Sigmoid colon (tissue), 7 donors: ENCODE data around the gene CRISPLD2. TPM values are rescaled to one million over a fixed set of nuclear protein-coding genes. Genes with fewer than 3 reads are reported as not detected.

Experiments
- DNase-seq: peaks from one replicate; pipeline ENCODE4 v3.0.0-alpha.2; 2019
- H3K27ac ChIP-seq, 4 donors: fragments of 200-600 bp; sonication (generic); one replicate each; pipeline ENCODE4 v1.5.1; 2016 to 2019; ENCODE audit warnings: mild to moderate bottlenecking in 1 of 4
- H3K27me3 ChIP-seq, 3 donors: fragments of 200-600 bp; sonication (generic); one replicate each; pipeline ENCODE4 v1.5.1; 2019; ENCODE audit warnings: mild to moderate bottlenecking in 1 of 3
- H3K36me3 ChIP-seq, 4 donors: fragments of 200-600 bp; sonication (generic); one replicate each; pipeline ENCODE4 v1.5.1; 2016 to 2019
- H3K4me1 ChIP-seq, 4 donors: fragments of 200-600 bp; sonication (generic); one replicate each; pipeline ENCODE4 v1.5.1; 2017 to 2019
- H3K4me3 ChIP-seq, 4 donors: fragments of 200-600 bp; sonication (generic); one replicate each; pipeline ENCODE4 v1.5.1; 2017 to 2019; ENCODE audit warnings: mild to moderate bottlenecking in 2 of 4, moderate library complexity in 1 of 4
- H3K9me3 ChIP-seq, 4 donors: fragments of 200-600 bp in 3 of 4; sonication (generic) in 3 of 4; one replicate each; pipeline versions ENCODE4 v1.5.1 to v1.6.1; 2013 to 2019
- EP300 ChIP-seq, 4 donors: sonication (generic); formaldehyde crosslinking; IDR thresholded peaks; one replicate each; pipeline ENCODE4 v1.6.1; 2017; ENCODE audit warnings: antibody characterized with exemption in 4 of 4
- POLR2A ChIP-seq, 2 donors: fragments of 450-650 bp; IDR thresholded peaks; one replicate each; pipeline ENCODE4 v1.6.1; 2016; ENCODE audit warnings: antibody characterized with exemption in 2 of 2, mild to moderate bottlenecking in 2 of 2, moderate library complexity in 2 of 2
- POLR2AphosphoS5 ChIP-seq, 4 donors: sonication (generic); formaldehyde crosslinking; IDR thresholded peaks; one replicate each; pipeline ENCODE4 v1.6.1; 2017; ENCODE audit warnings: antibody characterized with exemption in 4 of 4
- WGBS, 2 donors: extraction: QIAGEN DNeasy Blood & Tissue Kit; methylation state at CpG; one replicate each; pipeline ENCODE4 v1.1.7; 2013; 5-methylcytosine and 5-hydroxymethylcytosine counted together
- intact Hi-C: fragments of 100-400 bp; cut with DNase I; formaldehyde crosslinking; loops from one replicate; pipeline ENCODE4 v1.15.1; 2023
- polyA plus RNA-seq, 3 donors: library from polyadenylated mRNA; stranded (reverse); fragments of 200-250 nt; gene quantifications; one replicate each; pipeline ENCODE4 v1.2.3, GENCODE V29; 2013
- total RNA-seq, 4 donors: library from RNA; depleted of rRNA; stranded (reverse); fragments of >200 nt; gene quantifications; one replicate each; pipeline ENCODE4 v1.1.0, GENCODE V29; 2016
- TF ChIP-seq, protein P1 (sequence below), 4 experiments: fragments of 450-650 bp in 3 of 4; fragments of 200-600 bp in 1 of 4; IDR thresholded peaks; one replicate each; pipeline ENCODE4 v1.5.1; 2016 to 2019; ENCODE audit warnings: antibody characterized with exemption in 4 of 4, mild to moderate bottlenecking in 3 of 4, moderate library complexity in 2 of 4
- donor health status: healthy with polysubstance abuse.
- donor health status: Bipolar disorder and iron deficiency.
- donor health status: healthy.

The CRISPLD2 gene, protein sequence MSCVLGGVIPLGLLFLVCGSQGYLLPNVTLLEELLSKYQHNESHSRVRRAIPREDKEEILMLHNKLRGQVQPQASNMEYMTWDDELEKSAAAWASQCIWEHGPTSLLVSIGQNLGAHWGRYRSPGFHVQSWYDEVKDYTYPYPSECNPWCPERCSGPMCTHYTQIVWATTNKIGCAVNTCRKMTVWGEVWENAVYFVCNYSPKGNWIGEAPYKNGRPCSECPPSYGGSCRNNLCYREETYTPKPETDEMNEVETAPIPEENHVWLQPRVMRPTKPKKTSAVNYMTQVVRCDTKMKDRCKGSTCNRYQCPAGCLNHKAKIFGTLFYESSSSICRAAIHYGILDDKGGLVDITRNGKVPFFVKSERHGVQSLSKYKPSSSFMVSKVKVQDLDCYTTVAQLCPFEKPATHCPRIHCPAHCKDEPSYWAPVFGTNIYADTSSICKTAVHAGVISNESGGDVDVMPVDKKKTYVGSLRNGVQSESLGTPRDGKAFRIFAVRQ
- total RNA-seq (100 to 1,000 TPM; 140 to 545 (median 260) TPM), polyA plus RNA-seq (10 to 100 TPM in 1 of 3 donors, 1 to 10 TPM in 2; 3.0 to 27.3 (median 6.0) TPM)

DNA sequence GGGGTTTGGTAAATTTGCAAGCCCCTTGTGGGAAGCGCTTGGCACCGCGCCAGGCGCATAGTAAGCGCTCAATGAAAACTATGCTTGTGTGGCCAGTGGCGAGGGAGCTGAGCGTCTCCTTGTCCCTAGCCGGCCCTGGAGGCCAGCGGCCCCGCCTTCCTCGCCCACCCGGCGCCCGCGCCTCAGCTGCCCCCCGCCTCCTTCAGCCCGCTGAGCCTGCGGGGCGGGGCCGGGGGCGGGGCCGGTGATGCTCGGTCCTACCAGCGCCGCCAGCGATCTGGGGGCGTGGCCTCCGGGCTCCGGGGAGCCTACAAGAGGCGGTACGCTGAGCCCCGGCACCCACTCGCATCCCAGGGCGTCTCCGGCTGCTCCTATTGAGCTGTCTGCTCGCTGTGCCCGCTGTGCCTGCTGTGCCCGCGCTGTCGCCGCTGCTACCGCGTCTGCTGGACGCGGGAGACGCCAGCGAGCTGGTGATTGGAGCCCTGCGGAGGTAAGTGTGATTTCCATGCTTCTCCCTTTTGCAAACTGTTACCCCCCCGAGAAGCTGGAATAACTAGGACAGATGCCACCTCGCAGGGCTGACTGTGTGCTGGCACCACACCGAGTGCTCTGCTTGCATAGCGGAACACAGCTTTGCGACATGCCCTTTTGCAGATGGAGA, at the start of gene CRISPLD2:
Gene CRISPLD2 (plus strand): TSS at position 342 of the 661 bp plus-strand sequence. CDS start 18,511 bp downstream, outside the sequence.
- peak; percentile 99 for DNase-seq
- Histone ChIP-seq H3K9me3 (no peaks in the 10 kb centered on the region), H3K27me3 (no peaks in the 10 kb centered on the region), H3K4me3 (peak within 1 kb of the TSS; percentile 66 to 85 (median 78)), H3K4me1 (peaks cover 0 to 51% (median 41%) of the 10 kb centered on the region in 4 donors), H3K27ac (peak within 1 kb of the TSS; percentile 96 to 100 (median 98)), H3K36me3 (peaks cover 0 to 28% (median 0%) of the 10 kb centered on the region in 4 donors)
- intact Hi-C loops = loop anchor here (10.0 kb wide), 1 partner anchor 525 kb away; the partner anchor contains the start of gene WFDC1
- WGBS, 2 donors = 3 to 4% methylated on average over 53 of the region's 53 CpGs
- TF ChIP-seq POLR2AphosphoS5 (IDR thresholded peaks at IDR 0.05) = peak; percentile 100
- peak; percentile 99 to 100 for TF ChIP-seq POLR2A (IDR thresholded peaks at IDR 0.05)
- no peak for TF ChIP-seq EP300 (IDR thresholded peaks at IDR 0.05)

- Histone ChIP-seq H3K36me3 (peaks cover 9 to 88% (median 20%) of the 10 kb centered on the region in 4 donors), H3K27me3 (no peaks in the 10 kb centered on the region), H3K4me1 (peaks cover 0 to 2% (median 0%) of the 10 kb centered on the region in 4 donors), H3K4me3 (no peak overlapping the region), H3K9me3 (no peaks in the 10 kb centered on the region), H3K27ac (no peak overlapping the region)
- TF ChIP-seq POLR2A (IDR thresholded peaks at IDR 0.05) (no peak), POLR2AphosphoS5 (IDR thresholded peaks at IDR 0.05) (no peak), EP300 (IDR thresholded peaks at IDR 0.05) (no peak)
- TF ChIP-seq, protein P1, sequence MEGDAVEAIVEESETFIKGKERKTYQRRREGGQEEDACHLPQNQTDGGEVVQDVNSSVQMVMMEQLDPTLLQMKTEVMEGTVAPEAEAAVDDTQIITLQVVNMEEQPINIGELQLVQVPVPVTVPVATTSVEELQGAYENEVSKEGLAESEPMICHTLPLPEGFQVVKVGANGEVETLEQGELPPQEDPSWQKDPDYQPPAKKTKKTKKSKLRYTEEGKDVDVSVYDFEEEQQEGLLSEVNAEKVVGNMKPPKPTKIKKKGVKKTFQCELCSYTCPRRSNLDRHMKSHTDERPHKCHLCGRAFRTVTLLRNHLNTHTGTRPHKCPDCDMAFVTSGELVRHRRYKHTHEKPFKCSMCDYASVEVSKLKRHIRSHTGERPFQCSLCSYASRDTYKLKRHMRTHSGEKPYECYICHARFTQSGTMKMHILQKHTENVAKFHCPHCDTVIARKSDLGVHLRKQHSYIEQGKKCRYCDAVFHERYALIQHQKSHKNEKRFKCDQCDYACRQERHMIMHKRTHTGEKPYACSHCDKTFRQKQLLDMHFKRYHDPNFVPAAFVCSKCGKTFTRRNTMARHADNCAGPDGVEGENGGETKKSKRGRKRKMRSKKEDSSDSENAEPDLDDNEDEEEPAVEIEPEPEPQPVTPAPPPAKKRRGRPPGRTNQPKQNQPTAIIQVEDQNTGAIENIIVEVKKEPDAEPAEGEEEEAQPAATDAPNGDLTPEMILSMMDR (IDR thresholded peaks at IDR 0.05) = no peak
- intact Hi-C loops = no loop called here
- peak; percentile 59 for DNase-seq
- 93 to 94% methylated on average over 10 of the region's 10 CpGs for WGBS, 2 donors
Observed at GRCh38 chr16:84773312-84773711, 46.5 kb upstream of the CRISPLD2 start.

GRCh38 chr16:84774810-84775209, 45.0 kb upstream of the CRISPLD2 start:
- Histone ChIP-seq H3K36me3 (peaks cover 5 to 88% (median 18%) of the 10 kb centered on the region in 4 donors), H3K27me3 (no peaks in the 10 kb centered on the region), H3K4me3 (no peak overlapping the region), H3K27ac (peak overlapping the region; percentile 20 to 51 (median 35)), H3K4me1 (no peaks in the 10 kb centered on the region), H3K9me3 (no peaks in the 10 kb centered on the region)
- DNase-seq = peak; percentile 86
- 83 to 89% methylated on average over 4 of the region's 4 CpGs for WGBS, 2 donors
- TF ChIP-seq POLR2AphosphoS5 (IDR thresholded peaks at IDR 0.05) = peak in 3 of 4 donors; percentile 43 to 57 (median 49)
- no peak for TF ChIP-seq EP300 (IDR thresholded peaks at IDR 0.05)
- intact Hi-C loops = no loop called here

DNA sequence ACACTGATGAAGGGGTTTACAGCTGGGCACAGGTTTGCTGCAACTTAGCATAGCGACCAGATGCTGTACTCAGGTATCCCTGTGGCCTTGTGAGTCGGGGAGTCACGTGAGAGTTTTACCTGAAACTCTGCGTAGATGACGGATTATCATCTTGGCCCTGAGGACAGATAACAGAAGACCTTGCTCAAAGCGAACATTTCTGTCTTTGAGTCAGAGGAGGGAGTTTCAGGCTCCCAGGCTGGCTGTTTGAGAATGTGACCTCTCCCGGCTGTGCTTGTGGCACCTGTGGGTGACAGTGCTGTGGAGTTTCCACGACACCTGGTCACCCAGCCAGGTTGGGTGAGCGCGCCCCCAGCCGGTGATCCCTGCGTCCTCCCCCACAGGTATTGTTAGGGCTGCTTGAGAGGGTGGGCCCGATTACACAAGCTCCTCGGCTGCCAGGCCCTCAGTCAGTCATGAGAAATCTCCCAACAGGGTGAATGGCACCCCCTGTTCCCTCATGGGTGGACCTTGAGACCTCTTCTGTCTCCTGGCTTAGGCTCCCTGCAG, 44.4 kb upstream of the CRISPLD2 start:
- Histone ChIP-seq H3K4me1 (no peaks in the 10 kb centered on the region), H3K9me3 (no peaks in the 10 kb centered on the region), H3K36me3 (peaks cover 5 to 87% (median 18%) of the 10 kb centered on the region in 4 donors), H3K27me3 (no peaks in the 10 kb centered on the region), H3K27ac (peak overlapping the region; percentile 20 to 51 (median 35)), H3K4me3 (no peak overlapping the region)
- WGBS, 2 donors = 93 to 94% methylated on average over 14 of the region's 14 CpGs
- intact Hi-C loops = no loop called here
- TF ChIP-seq EP300 (IDR thresholded peaks at IDR 0.05) (no peak), POLR2A (IDR thresholded peaks at IDR 0.05) (no peak), POLR2AphosphoS5 (IDR thresholded peaks at IDR 0.05) (no peak)
- TF ChIP-seq, protein P1 (IDR thresholded peaks at IDR 0.05) = no peak
- DNase-seq = peak; percentile 59

DNA sequence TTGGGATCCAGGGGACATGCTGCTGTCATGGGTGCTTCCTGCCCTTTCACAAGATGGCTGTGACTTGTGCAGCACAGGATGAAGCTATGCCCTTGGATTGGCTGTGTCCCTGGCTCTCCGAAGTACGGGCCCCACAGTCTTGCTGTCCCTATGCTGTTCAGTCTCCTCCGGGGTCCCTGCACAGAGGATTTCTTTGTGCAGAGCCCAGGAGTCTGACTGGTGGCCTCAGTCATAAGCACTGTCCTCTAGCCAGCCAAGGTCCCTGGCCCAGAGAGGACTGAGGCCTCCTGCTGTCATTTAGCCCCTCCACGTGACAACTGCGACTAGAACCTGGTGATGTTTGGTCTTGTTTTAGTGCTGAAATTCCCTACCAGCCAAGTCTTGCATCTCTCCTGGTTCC, 42.4 kb upstream of the CRISPLD2 start:
- H3K9me3 ChIP-seq = no peaks in the 10 kb centered on the region
- WGBS, 2 donors = 98% methylated on average over 5 of the region's 5 CpGs
- H3K4me3 ChIP-seq = no peak overlapping the region
- H3K27ac ChIP-seq = no peak overlapping the region
- peaks cover 0 to 7% (median 0%) of the 10 kb centered on the region in 4 donors for H3K4me1 ChIP-seq
- H3K36me3 ChIP-seq = peaks cover 2 to 78% (median 16%) of the 10 kb centered on the region in 4 donors
- H3K27me3 ChIP-seq = no peaks in the 10 kb centered on the region
- intact Hi-C loops = no loop called here
- TF ChIP-seq, protein P1 (IDR thresholded peaks at IDR 0.05) = no peak
- TF ChIP-seq POLR2AphosphoS5 (IDR thresholded peaks at IDR 0.05) = no peak
- TF ChIP-seq POLR2A (IDR thresholded peaks at IDR 0.05) = no peak
- no peak for TF ChIP-seq EP300 (IDR thresholded peaks at IDR 0.05)
- DNase-seq = peak; percentile 56
